Activated naive CD8-positive, alpha-beta T cell (primary cell): ENCODE data around the gene TMEM101.
A peak's percentile ranks its signal among the peaks of the same experiment; 100 is the strongest.
"Not testable (repeated sequence)": the region's sequence is repeated elsewhere in the genome, so short reads cannot be mapped to it uniquely, and the experiment has no call there.

Source experiments
- H3K27ac Mint-ChIP-seq: one replicate; pipeline ENCODE4 v1.8.0; 2021; ENCODE audit warnings: mixed read lengths
- H3K27me3 Mint-ChIP-seq: one replicate; pipeline ENCODE4 v1.8.0; 2021; ENCODE audit warnings: mixed read lengths
- H3K36me3 Mint-ChIP-seq: one replicate; pipeline ENCODE4 v1.8.0; 2021; ENCODE audit warnings: mixed read lengths
- H3K4me1 Mint-ChIP-seq: one replicate; pipeline ENCODE4 v1.8.0; 2021; ENCODE audit warnings: low read depth, mixed read lengths
- H3K4me3 Mint-ChIP-seq: one replicate; pipeline ENCODE4 v1.8.0; 2021; ENCODE audit warnings: mild to moderate bottlenecking, mixed read lengths
- H3K9me3 Mint-ChIP-seq: one replicate; pipeline ENCODE4 v1.8.0; 2021; ENCODE audit warnings: low read depth, mixed read lengths

Gene TMEM101

GRCh38 chr17:44037471-44037870, 22.7 kb upstream of the TMEM101 start:
- Mint-ChIP-seq H3K27ac (no peak overlapping the region), H3K9me3 (no peaks in the 10 kb centered on the region), H3K4me1 (peaks cover 16% of the 10 kb centered on the region), H3K4me3 (no peak overlapping the region), H3K36me3 (peaks cover 3% of the 10 kb centered on the region), H3K27me3 (no peaks in the 10 kb centered on the region)

GRCh38 chr17:44034688-44035087, 19.9 kb upstream of the TMEM101 start:
- H3K4me3 Mint-ChIP-seq, H3K9me3 Mint-ChIP-seq, H3K4me1 Mint-ChIP-seq, H3K27ac Mint-ChIP-seq, H3K36me3 Mint-ChIP-seq, H3K27me3 Mint-ChIP-seq: not testable (repeated sequence)

GRCh38 chr17:44033861-44034408, 19.2 kb upstream of the TMEM101 start:
- H3K9me3 Mint-ChIP-seq = no peaks in the 10 kb centered on the region
- no peak overlapping the region for H3K27ac Mint-ChIP-seq
- H3K4me3 Mint-ChIP-seq = no peak overlapping the region
- peaks cover 9% of the 10 kb centered on the region for H3K4me1 Mint-ChIP-seq
- peaks cover 4% of the 10 kb centered on the region for H3K36me3 Mint-ChIP-seq
- no peaks in the 10 kb centered on the region for H3K27me3 Mint-ChIP-seq

GRCh38 chr17:44030482-44030881, 15.7 kb upstream of the TMEM101 start:
- Mint-ChIP-seq H3K27me3 (no peaks in the 10 kb centered on the region), H3K9me3 (no peaks in the 10 kb centered on the region), H3K27ac (no peak overlapping the region), H3K36me3 (peaks cover 4% of the 10 kb centered on the region), H3K4me1 (peaks cover 9% of the 10 kb centered on the region), H3K4me3 (no peak overlapping the region)

GRCh38 chr17:44029736-44030135, 15.0 kb upstream of the TMEM101 start:
- H3K36me3 Mint-ChIP-seq = peaks cover 4% of the 10 kb centered on the region
- peaks cover 9% of the 10 kb centered on the region for H3K4me1 Mint-ChIP-seq
- H3K27ac Mint-ChIP-seq = peak overlapping the region; percentile 46
- H3K9me3 Mint-ChIP-seq = no peaks in the 10 kb centered on the region
- no peak overlapping the region for H3K4me3 Mint-ChIP-seq
- H3K27me3 Mint-ChIP-seq = no peaks in the 10 kb centered on the region

GRCh38 chr17:44024853-44025252, 10.1 kb upstream of the TMEM101 start:
- H3K4me1 Mint-ChIP-seq = peaks cover 2% of the 10 kb centered on the region
- no peak overlapping the region for H3K27ac Mint-ChIP-seq
- H3K36me3 Mint-ChIP-seq = no peaks in the 10 kb centered on the region

GRCh38 chr17:44024271-44024663, 9.5 kb upstream of the TMEM101 start:
- Mint-ChIP-seq H3K4me1 (no peaks in the 10 kb centered on the region), H3K4me3 (no peak overlapping the region), H3K36me3 (no peaks in the 10 kb centered on the region)

More at GRCh38 chr17:44024853-44025252, 10.1 kb upstream of the TMEM101 start:
- no peaks in the 10 kb centered on the region for H3K9me3 Mint-ChIP-seq
- H3K27me3 Mint-ChIP-seq = no peaks in the 10 kb centered on the region
- no peak overlapping the region for H3K4me3 Mint-ChIP-seq

GRCh38 chr17:44023545-44024270, 8.9 kb upstream of the TMEM101 start:
- Mint-ChIP-seq H3K36me3 (no peaks in the 10 kb centered on the region), H3K27me3 (no peaks in the 10 kb centered on the region), H3K9me3 (no peaks in the 10 kb centered on the region), H3K27ac (no peak overlapping the region), H3K4me3 (no peak overlapping the region), H3K4me1 (no peaks in the 10 kb centered on the region)

More at GRCh38 chr17:44024271-44024663, 9.5 kb upstream of the TMEM101 start:
- Mint-ChIP-seq H3K27ac (no peak overlapping the region), H3K9me3 (no peaks in the 10 kb centered on the region), H3K27me3 (no peaks in the 10 kb centered on the region)

GRCh38 chr17:44022246-44022645, 7.5 kb upstream of the TMEM101 start:
- no peaks in the 10 kb centered on the region for H3K36me3 Mint-ChIP-seq
- no peaks in the 10 kb centered on the region for H3K4me1 Mint-ChIP-seq
- H3K9me3 Mint-ChIP-seq = no peaks in the 10 kb centered on the region
- no peak overlapping the region for H3K4me3 Mint-ChIP-seq
- H3K27ac Mint-ChIP-seq = no peak overlapping the region
- no peaks in the 10 kb centered on the region for H3K27me3 Mint-ChIP-seq

GRCh38 chr17:44021227-44021626, 6.5 kb upstream of the TMEM101 start:
- not testable (repeated sequence) for H3K9me3 Mint-ChIP-seq, H3K27me3 Mint-ChIP-seq, H3K4me3 Mint-ChIP-seq, H3K36me3 Mint-ChIP-seq, H3K27ac Mint-ChIP-seq, H3K4me1 Mint-ChIP-seq

GRCh38 chr17:44014133-44014436, 678 bp downstream of the TMEM101 start:
- no peaks in the 10 kb centered on the region for H3K9me3 Mint-ChIP-seq
- H3K4me1 Mint-ChIP-seq = peaks cover 15% of the 10 kb centered on the region
- peak overlapping the region; percentile 100 for H3K4me3 Mint-ChIP-seq
- peaks cover 6% of the 10 kb centered on the region for H3K36me3 Mint-ChIP-seq
- no peaks in the 10 kb centered on the region for H3K27me3 Mint-ChIP-seq
- peak overlapping the region; percentile 98 for H3K27ac Mint-ChIP-seq

GRCh38 chr17:44012874-44013273, 1.9 kb downstream of the TMEM101 start:
- Mint-ChIP-seq H3K36me3 (peaks cover 6% of the 10 kb centered on the region), H3K27ac (no peak overlapping the region), H3K9me3 (no peaks in the 10 kb centered on the region), H3K4me1 (peaks cover 21% of the 10 kb centered on the region), H3K27me3 (no peaks in the 10 kb centered on the region), H3K4me3 (peak overlapping the region; percentile 100)

GRCh38 chr17:44012391-44012790, 2.4 kb downstream of the TMEM101 start:
- Mint-ChIP-seq H3K4me3 (no peak overlapping the region), H3K27me3 (no peaks in the 10 kb centered on the region), H3K27ac (no peak overlapping the region), H3K36me3 (peaks cover 6% of the 10 kb centered on the region), H3K4me1 (peaks cover 24% of the 10 kb centered on the region), H3K9me3 (no peaks in the 10 kb centered on the region)

GRCh38 chr17:44011876-44012275, 2.9 kb downstream of the TMEM101 start:
- Mint-ChIP-seq H3K9me3 (no peaks in the 10 kb centered on the region), H3K27me3 (no peaks in the 10 kb centered on the region), H3K27ac (no peak overlapping the region), H3K4me1 (peaks cover 26% of the 10 kb centered on the region), H3K36me3 (peaks cover 6% of the 10 kb centered on the region), H3K4me3 (no peak overlapping the region)

- Mint-ChIP-seq H3K27ac (no peak overlapping the region), H3K4me1 (peaks cover 31% of the 10 kb centered on the region), H3K27me3 (peaks cover under 1% of the 10 kb centered on the region)
These were observed 3.7 kb downstream of the TMEM101 start for GRCh38 chr17:44010966-44011647.

More at GRCh38 chr17:44010966-44011647, 3.7 kb downstream of the TMEM101 start:
- Mint-ChIP-seq H3K4me3 (no peak overlapping the region), H3K9me3 (no peaks in the 10 kb centered on the region), H3K36me3 (peaks cover 6% of the 10 kb centered on the region)
